IMR-90 (cell line): ENCODE measurements around the gene MADCAM1. TPM values are rescaled to one million over a fixed set of nuclear protein-coding genes. Genes with fewer than 3 reads are reported as not detected.

Experiments
- ATAC-seq: fragments of 200-7000 bp; cut with Tn5 transposase; 2 replicates; pipeline ENCODE4 v1.9.1; 2020; ENCODE audit warnings: low read depth, mild to moderate bottlenecking, moderate library complexity
- BruUV-seq: library from RNA; stranded (reverse); fragments of 400-500 nt; replicated peaks from 2 replicates; lab custom pipeline; 2021; lab: Mats Ljungman, UMichigan
- CTCF ChIA-PET: fragments of 300-600 bp; formaldehyde crosslinking; extraction: SDS; loops from one replicate; lab custom pipeline; 2021; ENCODE audit warnings: antibody characterized with exemption; lab: Yijun Ruan, JAX
- POLR2A ChIA-PET: fragments of 300-600 bp; sonication (Branson Sonifier 250); formaldehyde crosslinking; loops from one replicate; lab custom pipeline; 2022; ENCODE audit warnings: antibody characterized with exemption; ENCODE audit not compliant: unreplicated experiment; lab: Charles Lee
- DNase-seq: peaks from one replicate; pipeline ENCODE4 v3.0.0; 2013
- H2AFZ ChIP-seq: replicated peaks from 2 replicates; pipeline ENCODE3; 2013; ENCODE audit warnings: low read length, mild to moderate bottlenecking; ENCODE audit not compliant: poor library complexity
- H2AK5ac ChIP-seq: 2 replicates; pipeline ENCODE4 v1.6.1; 2013; ENCODE audit warnings: low read depth, low read length, inconsistent platforms
- H2AK9ac ChIP-seq: replicated peaks from 2 replicates; pipeline ENCODE3; 2013; ENCODE audit warnings: mild to moderate bottlenecking, low read depth, low read length, moderate library complexity; ENCODE audit not compliant: poor library complexity
- H2BK120ac ChIP-seq: 2 replicates; pipeline ENCODE4 v1.6.1; 2013; ENCODE audit warnings: low read depth, low read length, inconsistent platforms
- H2BK15ac ChIP-seq: 3 replicates; pipeline ENCODE4 v1.6.1; 2013; ENCODE audit warnings: low read depth, low read length, inconsistent platforms
- H2BK20ac ChIP-seq: 2 replicates; pipeline ENCODE4 v1.6.1; 2013; ENCODE audit warnings: low read depth, mild to moderate bottlenecking, inconsistent platforms, low read length, moderate library complexity
- H2BK5ac ChIP-seq: 2 replicates; pipeline ENCODE4 v1.6.1; 2013; ENCODE audit warnings: mild to moderate bottlenecking, low read depth, low read length, inconsistent platforms; ENCODE audit not compliant: poor library complexity, severe bottlenecking
- H3K14ac ChIP-seq: replicated peaks from 2 replicates; pipeline ENCODE4 v1.6.1; 2013; ENCODE audit warnings: low read depth, low read length, inconsistent platforms
- H3K18ac ChIP-seq: 2 replicates; pipeline ENCODE4 v1.6.1; 2013; ENCODE audit warnings: low read depth, low read length, control low read depth
- H3K23ac ChIP-seq: 2 replicates; pipeline ENCODE4 v1.6.1; 2013; ENCODE audit warnings: low read depth, low read length, inconsistent platforms
- H3K27ac ChIP-seq: 2 replicates; pipeline ENCODE4 v1.5.1; 2013; ENCODE audit warnings: mild to moderate bottlenecking, control low read depth, low read length; ENCODE audit not compliant: insufficient read depth
- H3K27me3 ChIP-seq: 2 replicates; pipeline ENCODE4 v1.6.1; 2013; ENCODE audit warnings: low read length; ENCODE audit not compliant: control insufficient read depth, insufficient read depth
- H3K36me3 ChIP-seq: 2 replicates; pipeline ENCODE4 v1.6.1; 2013; ENCODE audit warnings: low read length, mixed read lengths; ENCODE audit not compliant: control insufficient read depth, insufficient read depth
- H3K4ac ChIP-seq: 2 replicates; pipeline ENCODE4 v1.6.1; 2013; ENCODE audit warnings: low read depth, low read length, inconsistent platforms
- H3K4me1 ChIP-seq: 2 replicates; pipeline ENCODE4 v1.6.1; 2013; ENCODE audit warnings: low read length, mixed read lengths; ENCODE audit not compliant: control insufficient read depth, insufficient read depth
- H3K4me2 ChIP-seq: 2 replicates; pipeline ENCODE4 v1.6.1; 2013; ENCODE audit warnings: low read depth, mild to moderate bottlenecking, control low read depth, low read length, moderate library complexity
- H3K4me3 ChIP-seq: 2 replicates; pipeline ENCODE4 v1.5.1; 2013; ENCODE audit warnings: low read depth, mild to moderate bottlenecking, control low read depth, low read length, moderate library complexity; ENCODE audit not compliant: insufficient read depth
- H3K56ac ChIP-seq: 2 replicates; pipeline ENCODE4 v1.6.1; 2013; ENCODE audit warnings: low read length, inconsistent platforms; ENCODE audit not compliant: insufficient read depth; ENCODE audit errors: extremely low read depth
- H3K79me1 ChIP-seq, 2 experiments: 2 replicates each; pipeline ENCODE4 v1.6.1; 2013; ENCODE audit warnings: low read length in 2 of 2, inconsistent platforms in 1 of 2, low read depth in 1 of 2
- H3K9ac ChIP-seq: 2 replicates; pipeline ENCODE4 v1.6.1; 2013; ENCODE audit warnings: low read depth, low read length, control low read depth
- H3K9me1 ChIP-seq: 2 replicates; pipeline ENCODE4 v1.6.1; 2013; ENCODE audit warnings: low read length, inconsistent platforms; ENCODE audit not compliant: insufficient read depth
- H3K9me3 ChIP-seq: 2 replicates; pipeline ENCODE4 v1.6.1; 2013; ENCODE audit warnings: low read length; ENCODE audit not compliant: control insufficient read depth, insufficient read depth
- H4K20me1 ChIP-seq: 2 replicates; pipeline ENCODE4 v1.6.1; 2013; ENCODE audit warnings: low read length, inconsistent platforms; ENCODE audit not compliant: insufficient read depth
- H4K5ac ChIP-seq: 2 replicates; pipeline ENCODE4 v1.6.1; 2013; ENCODE audit warnings: mild to moderate bottlenecking, low read depth, low read length, control low read depth
- H4K8ac ChIP-seq, 2 experiments: 2 replicates each; pipeline ENCODE4 v1.6.1; 2013; ENCODE audit warnings: low read depth in 2 of 2, low read length in 2 of 2, control low read depth in 1 of 2, inconsistent platforms in 1 of 2
- H4K91ac ChIP-seq: 2 replicates; pipeline ENCODE4 v1.6.1; 2013; ENCODE audit warnings: low read depth, low read length, inconsistent platforms; ENCODE audit not compliant: insufficient read depth
- BHLHE40 ChIP-seq: fragments of 150-350 bp; IDR thresholded peaks from 2 replicates; pipeline ENCODE4 v1.6.1; 2016; ENCODE audit warnings: mild to moderate bottlenecking, low read depth, low read length
- NFE2L2 ChIP-seq: fragments of 150-350 bp; IDR thresholded peaks from 2 replicates; pipeline ENCODE4 v1.6.1; 2016; ENCODE audit warnings: low read depth, mild to moderate bottlenecking, low read length
- POLR2A ChIP-seq: IDR thresholded peaks from 2 replicates; pipeline ENCODE4 v1.6.1; 2012; ENCODE audit warnings: mild to moderate bottlenecking, low read depth, low read length
- RAD21 ChIP-seq: IDR thresholded peaks from 2 replicates; pipeline ENCODE4 v1.6.1; 2012; ENCODE audit warnings: low read length, improper control_type of control experiment
- RCOR1 ChIP-seq: IDR thresholded peaks from 2 replicates; pipeline ENCODE4 v1.6.1; 2012; ENCODE audit warnings: mild to moderate bottlenecking, low read length, improper control_type of control experiment; ENCODE audit not compliant: insufficient replicate concordance
- SMC3 ChIP-seq: fragments of 150-350 bp; IDR thresholded peaks from 2 replicates; pipeline ENCODE4 v1.6.1; 2016; ENCODE audit warnings: low read depth, mild to moderate bottlenecking, antibody characterized with exemption, low read length, moderate library complexity
- WGBS, 2 experiments: methylation state at CpG; one replicate each; pipeline versions ENCODE4 v1.1.5 to v1.1.7; 2013; ENCODE audit warnings: missing lambda C conversion rate in 2 of 2; ENCODE audit not compliant: insufficient read length in 1 of 2; ENCODE audit errors: extremely low coverage in 2 of 2; 5-methylcytosine and 5-hydroxymethylcytosine counted together
- dilution Hi-C: fragments of 300-500 bp; cut with HindIII; formaldehyde crosslinking; loops from one replicate; pipeline ENCODE4 v1.14.3; 2018; ENCODE audit warnings: low sequenced_read_pairs; ENCODE audit not compliant: unreplicated experiment
- in situ Hi-C: fragments of 300-500 bp; cut with MboI; formaldehyde crosslinking; loops from 3 replicates; pipeline ENCODE4 v1.14.3; 2019; ENCODE audit warnings: low sequenced_read_pairs, inconsistent platforms, mixed read lengths
- intact Hi-C: fragments of 100-400 bp; cut with micrococcal nuclease; formaldehyde crosslinking; loops from 2 replicates; pipeline ENCODE4 v1.10.0; 2022
- polyA plus RNA-seq, 3 experiments: library from polyadenylated mRNA; depleted of rRNA; stranded (reverse); fragments of >200 nt; gene quantifications; 2 replicates each; pipeline ENCODE4 v1.2.3, GENCODE V29; 2012; ENCODE audit warnings: low replicate concordance in 1 of 3
- total RNA-seq: library from RNA; depleted of rRNA; stranded (reverse); fragments of >200 nt; gene quantifications from 2 replicates; pipeline ENCODE4 v1.2.3, GENCODE V29; 2012
- TF ChIP-seq, protein P1 (sequence below): fragments of 150-350 bp; IDR thresholded peaks from 2 replicates; pipeline ENCODE4 v1.6.1; 2017; ENCODE audit warnings: mild to moderate bottlenecking, antibody characterized with exemption, low read length, low read depth
- TF ChIP-seq, protein P2 (sequence below): conservative IDR thresholded peaks from 2 replicates; pipeline ENCODE4 v1.5.1; 2012; ENCODE audit warnings: mild to moderate bottlenecking, low read depth, low read length, improper control_type of control experiment

Gene MADCAM1
- total and polyA plus RNA-seq, 2 of the 4 experiments (the other 2 are of a cell fraction), result 0.24 TPM; not detected in 1

DNA sequence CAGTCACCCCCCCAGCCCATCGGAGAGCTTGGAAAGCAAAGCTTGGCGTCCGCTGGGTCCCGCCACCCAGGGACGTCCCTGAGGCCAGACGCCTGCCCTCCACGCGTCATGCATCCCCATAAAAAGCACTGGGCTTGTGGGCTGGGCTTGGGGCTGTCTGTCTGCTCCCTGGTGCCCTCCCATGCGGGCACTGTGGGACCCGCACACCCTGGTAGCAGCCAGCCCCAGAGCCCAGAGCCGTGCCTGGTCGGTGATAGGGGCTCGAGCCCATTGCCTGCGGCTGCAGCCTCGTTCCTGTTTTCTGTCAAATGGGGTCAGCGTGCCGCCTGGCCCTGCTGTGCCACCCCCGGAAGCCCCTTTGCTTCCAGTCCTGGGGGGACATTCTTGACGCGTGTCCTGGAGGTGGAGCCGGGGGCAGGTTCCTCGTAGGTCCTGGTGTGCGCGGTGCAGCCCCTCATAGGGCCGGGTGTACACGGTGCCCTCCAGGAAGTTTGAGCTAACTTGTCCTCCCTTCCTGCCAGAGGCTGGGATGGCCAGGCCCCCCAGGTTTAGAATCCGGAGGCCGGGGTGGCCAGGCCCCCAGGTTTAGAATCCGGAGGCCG, 43.2 kb downstream of the MADCAM1 start (continued):
- TF ChIP-seq, protein P1, sequence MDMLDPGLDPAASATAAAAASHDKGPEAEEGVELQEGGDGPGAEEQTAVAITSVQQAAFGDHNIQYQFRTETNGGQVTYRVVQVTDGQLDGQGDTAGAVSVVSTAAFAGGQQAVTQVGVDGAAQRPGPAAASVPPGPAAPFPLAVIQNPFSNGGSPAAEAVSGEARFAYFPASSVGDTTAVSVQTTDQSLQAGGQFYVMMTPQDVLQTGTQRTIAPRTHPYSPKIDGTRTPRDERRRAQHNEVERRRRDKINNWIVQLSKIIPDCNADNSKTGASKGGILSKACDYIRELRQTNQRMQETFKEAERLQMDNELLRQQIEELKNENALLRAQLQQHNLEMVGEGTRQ, result no peak
- TF ChIP-seq SMC3 (no peak), NFE2L2 (no peak)

DNA sequence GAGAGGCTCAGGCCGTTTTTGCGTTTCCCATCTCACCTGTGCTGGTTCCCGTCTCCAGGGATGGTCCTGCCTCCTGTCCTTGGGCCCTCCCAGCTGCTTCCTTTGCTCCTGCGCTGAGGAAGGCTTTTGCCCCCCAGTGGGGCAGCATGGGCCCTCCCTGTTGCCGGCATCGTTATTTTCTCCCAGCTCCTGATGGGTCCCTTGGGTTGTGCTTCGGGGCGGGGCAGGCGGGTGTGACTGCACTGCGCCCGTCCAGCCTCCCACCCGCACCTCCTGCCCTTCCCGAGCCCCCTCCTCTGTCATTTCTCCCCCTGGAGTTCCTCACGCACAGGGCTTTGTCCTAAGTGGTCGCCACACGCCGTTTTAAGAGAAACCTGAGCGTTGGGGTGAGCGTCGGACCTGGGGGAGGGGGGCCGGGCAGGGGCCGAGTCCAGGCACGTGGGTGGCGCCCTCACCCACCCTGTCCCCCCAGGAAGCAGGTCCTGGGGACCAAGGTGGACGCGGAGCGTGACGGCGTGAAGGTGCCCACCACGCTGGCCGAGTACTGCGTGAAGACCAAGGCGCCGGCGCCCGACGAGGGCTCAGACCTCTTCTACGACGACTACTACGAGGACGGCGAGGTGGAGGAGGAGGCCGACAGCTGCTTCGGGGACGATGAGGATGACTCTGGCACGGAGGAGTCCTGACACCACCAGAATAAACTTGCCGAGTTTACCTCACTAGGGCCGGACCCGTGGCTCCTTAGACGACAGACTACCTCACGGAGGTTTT, 44.8 kb downstream of the MADCAM1 start:
- in situ Hi-C loops, result no loop called here
- no TSS peak for BruUV-seq

More for the DNA sequence above, 44.8 kb downstream of the MADCAM1 start:
- Histone ChIP-seq H3K56ac (no peak overlapping the region), H3K36me3 (peaks cover 51% of the 10 kb centered on the region), H3K9me1 (peaks cover 8% of the 10 kb centered on the region), H4K8ac (no peak overlapping the region), H3K14ac (no peak overlapping the region), H4K20me1 (peaks cover 23% of the 10 kb centered on the region), H3K9me3 (no peaks in the 10 kb centered on the region), H3K4me1 (no peaks in the 10 kb centered on the region), H3K4me2 (no peak overlapping the region), H2BK20ac (no peak overlapping the region), H2AFZ (no peak overlapping the region), H4K5ac (no peak overlapping the region), H3K27ac (no peak overlapping the region), H3K79me1 (peaks cover 9 to 16% of the 10 kb centered on the region in 2 experiments; a peak in 3 of 4 replicates), H2BK120ac (no peak overlapping the region), H3K27me3 (no peaks in the 10 kb centered on the region), H2BK15ac (no peak overlapping the region), H2AK5ac (no peak overlapping the region), H2AK9ac (no peak overlapping the region), H3K4ac (no peak overlapping the region), H3K23ac (no peak overlapping the region), H3K9ac (no peak overlapping the region), H4K91ac (no peak overlapping the region), H2BK5ac (no peak overlapping the region), H3K18ac (no peak overlapping the region), H3K4me3 (no peak overlapping the region)
- CTCF ChIA-PET, result no interaction called here
- 94% methylated on average over 29 of the region's 51 CpGs; no CpG with 5 or more reads in 1 of the 2 experiments for WGBS, 2 experiments
- ATAC-seq, result no peak
- POLR2A ChIA-PET, result no interaction called here
- no peak for DNase-seq
- intact Hi-C loops (no loop called here), dilution Hi-C loops (no loop called here)
- TF ChIP-seq RCOR1 (no peak), NFE2L2 (no peak), BHLHE40 (no peak), RAD21 (no peak), POLR2A (no peak)
- TF ChIP-seq, protein P2, sequence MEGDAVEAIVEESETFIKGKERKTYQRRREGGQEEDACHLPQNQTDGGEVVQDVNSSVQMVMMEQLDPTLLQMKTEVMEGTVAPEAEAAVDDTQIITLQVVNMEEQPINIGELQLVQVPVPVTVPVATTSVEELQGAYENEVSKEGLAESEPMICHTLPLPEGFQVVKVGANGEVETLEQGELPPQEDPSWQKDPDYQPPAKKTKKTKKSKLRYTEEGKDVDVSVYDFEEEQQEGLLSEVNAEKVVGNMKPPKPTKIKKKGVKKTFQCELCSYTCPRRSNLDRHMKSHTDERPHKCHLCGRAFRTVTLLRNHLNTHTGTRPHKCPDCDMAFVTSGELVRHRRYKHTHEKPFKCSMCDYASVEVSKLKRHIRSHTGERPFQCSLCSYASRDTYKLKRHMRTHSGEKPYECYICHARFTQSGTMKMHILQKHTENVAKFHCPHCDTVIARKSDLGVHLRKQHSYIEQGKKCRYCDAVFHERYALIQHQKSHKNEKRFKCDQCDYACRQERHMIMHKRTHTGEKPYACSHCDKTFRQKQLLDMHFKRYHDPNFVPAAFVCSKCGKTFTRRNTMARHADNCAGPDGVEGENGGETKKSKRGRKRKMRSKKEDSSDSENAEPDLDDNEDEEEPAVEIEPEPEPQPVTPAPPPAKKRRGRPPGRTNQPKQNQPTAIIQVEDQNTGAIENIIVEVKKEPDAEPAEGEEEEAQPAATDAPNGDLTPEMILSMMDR, result no peak
- TF ChIP-seq, protein P1, result no peak
